H1 (cell line): ENCODE data around the gene MDFIC2. TPM values are rescaled to one million over a fixed set of nuclear protein-coding genes. Genes with fewer than 3 reads are reported as not detected.

ENCODE experiments used
- BACH1 ChIP-seq: IDR thresholded peaks from 2 replicates; pipeline ENCODE4 v1.6.1; 2012; ENCODE audit warnings: low read length, improper control_type of control experiment
- BCL11A ChIP-seq, 2 experiments: IDR thresholded peaks; one replicate each; pipeline ENCODE4 v1.6.1; 2011; ENCODE audit warnings: low read depth in 2 of 2, low read length in 2 of 2, mild to moderate bottlenecking in 2 of 2
- CHD2 ChIP-seq: IDR thresholded peaks from 2 replicates; pipeline ENCODE4 v1.6.1; 2012; ENCODE audit warnings: low read length, improper control_type of control experiment
- KDM1A ChIP-seq: fragments of 200-600, 300-600 bp; sonication (generic); IDR thresholded peaks from 2 replicates; pipeline ENCODE4 v1.7.1; 2016; ENCODE audit warnings: mild to moderate bottlenecking, low read length, borderline replicate concordance
- KDM4A ChIP-seq: IDR thresholded peaks from one replicate; pipeline ENCODE4 v1.7.1; 2012; ENCODE audit warnings: low read depth, mild to moderate bottlenecking, moderate library complexity, low read length, inconsistent platforms; ENCODE audit not compliant: severe bottlenecking
- RXRA ChIP-seq: IDR thresholded peaks from 2 replicates; pipeline ENCODE4 v1.6.1; 2011; ENCODE audit warnings: low read depth, mild to moderate bottlenecking, low read length, moderate library complexity; ENCODE audit not compliant: insufficient read depth
- polyA plus RNA-seq, 7 experiments: library from polyadenylated mRNA; depleted of rRNA in 3 of 7; stranded (reverse) in 5 of 7; unstranded in 2 of 7; fragments of >200 nt in 5 of 7; fragments of 200-250 nt in 2 of 7; gene quantifications; 1 replicate in 5 of 7; 2 replicates in 1 of 7; 4 replicates in 1 of 7; pipeline versions ENCODE4 v1.2.1 to v1.2.3, GENCODE V29; 2011 to 2013; ENCODE audit warnings: missing spikeins in 2 of 7, mixed read lengths in 2 of 7
- total RNA-seq: library from RNA; stranded (reverse); fragmentation: NEBNext Ultra II Directional; extraction: Animal tissue kit (Norgen Biotek cat#: 25700); gene quantifications from 2 replicates; pipeline ENCODE4 v1.2.1, GENCODE V29; 2021
- TF ChIP-seq, protein P1 (sequence below): fragments of 300-600 bp; sonication (generic); IDR thresholded peaks from 2 replicates; pipeline ENCODE4 v1.7.1; 2012; ENCODE audit warnings: low read length, moderate library complexity, mild to moderate bottlenecking, inconsistent platforms; ENCODE audit not compliant: insufficient replicate concordance
- TF ChIP-seq, protein P2 (sequence below), 3 experiments: IDR thresholded peaks; 1 replicate in 2 of 3; 2 replicates in 1 of 3; pipeline versions ENCODE4 v1.5.1 to v1.6.1; 2011; ENCODE audit warnings: low read length in 3 of 3, mild to moderate bottlenecking in 3 of 3, inconsistent platforms in 2 of 3, low read depth in 1 of 3, moderate library complexity in 1 of 3; ENCODE audit not compliant: insufficient read depth in 1 of 3; ENCODE audit errors: control extremely low read depth in 1 of 3
- TF ChIP-seq, protein P3 (sequence below): IDR thresholded peaks from 2 replicates; pipeline ENCODE4 v1.6.1; 2011; ENCODE audit warnings: low read depth, mild to moderate bottlenecking, low read length; ENCODE audit not compliant: insufficient read depth

Gene MDFIC2
- total and polyA plus RNA-seq, 2 of the 8 experiments (the other 6 are each of a cell fraction or from before 2014, with no cell fraction given), result not detected

DNA sequence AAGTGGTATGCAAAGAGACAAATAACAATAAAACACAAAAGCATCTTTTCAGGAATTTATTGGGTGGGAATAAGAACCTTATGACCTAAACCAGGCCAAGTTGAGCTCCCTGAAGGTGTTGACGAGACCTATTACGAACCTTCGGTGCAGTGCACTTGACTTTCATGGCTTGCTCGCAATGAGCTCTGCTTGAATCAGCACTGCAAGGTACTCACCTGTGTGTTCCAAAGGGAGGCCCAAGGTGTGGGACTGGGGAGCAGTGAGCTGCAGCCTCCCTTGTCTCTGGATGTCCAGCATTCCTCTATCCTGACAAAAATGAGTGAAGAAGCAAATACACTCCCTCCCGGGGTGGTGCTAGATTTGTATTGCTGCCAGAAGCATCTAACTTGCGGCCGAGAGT is at the start of gene MDFIC2 (continued):
- TF ChIP-seq, protein P1, sequence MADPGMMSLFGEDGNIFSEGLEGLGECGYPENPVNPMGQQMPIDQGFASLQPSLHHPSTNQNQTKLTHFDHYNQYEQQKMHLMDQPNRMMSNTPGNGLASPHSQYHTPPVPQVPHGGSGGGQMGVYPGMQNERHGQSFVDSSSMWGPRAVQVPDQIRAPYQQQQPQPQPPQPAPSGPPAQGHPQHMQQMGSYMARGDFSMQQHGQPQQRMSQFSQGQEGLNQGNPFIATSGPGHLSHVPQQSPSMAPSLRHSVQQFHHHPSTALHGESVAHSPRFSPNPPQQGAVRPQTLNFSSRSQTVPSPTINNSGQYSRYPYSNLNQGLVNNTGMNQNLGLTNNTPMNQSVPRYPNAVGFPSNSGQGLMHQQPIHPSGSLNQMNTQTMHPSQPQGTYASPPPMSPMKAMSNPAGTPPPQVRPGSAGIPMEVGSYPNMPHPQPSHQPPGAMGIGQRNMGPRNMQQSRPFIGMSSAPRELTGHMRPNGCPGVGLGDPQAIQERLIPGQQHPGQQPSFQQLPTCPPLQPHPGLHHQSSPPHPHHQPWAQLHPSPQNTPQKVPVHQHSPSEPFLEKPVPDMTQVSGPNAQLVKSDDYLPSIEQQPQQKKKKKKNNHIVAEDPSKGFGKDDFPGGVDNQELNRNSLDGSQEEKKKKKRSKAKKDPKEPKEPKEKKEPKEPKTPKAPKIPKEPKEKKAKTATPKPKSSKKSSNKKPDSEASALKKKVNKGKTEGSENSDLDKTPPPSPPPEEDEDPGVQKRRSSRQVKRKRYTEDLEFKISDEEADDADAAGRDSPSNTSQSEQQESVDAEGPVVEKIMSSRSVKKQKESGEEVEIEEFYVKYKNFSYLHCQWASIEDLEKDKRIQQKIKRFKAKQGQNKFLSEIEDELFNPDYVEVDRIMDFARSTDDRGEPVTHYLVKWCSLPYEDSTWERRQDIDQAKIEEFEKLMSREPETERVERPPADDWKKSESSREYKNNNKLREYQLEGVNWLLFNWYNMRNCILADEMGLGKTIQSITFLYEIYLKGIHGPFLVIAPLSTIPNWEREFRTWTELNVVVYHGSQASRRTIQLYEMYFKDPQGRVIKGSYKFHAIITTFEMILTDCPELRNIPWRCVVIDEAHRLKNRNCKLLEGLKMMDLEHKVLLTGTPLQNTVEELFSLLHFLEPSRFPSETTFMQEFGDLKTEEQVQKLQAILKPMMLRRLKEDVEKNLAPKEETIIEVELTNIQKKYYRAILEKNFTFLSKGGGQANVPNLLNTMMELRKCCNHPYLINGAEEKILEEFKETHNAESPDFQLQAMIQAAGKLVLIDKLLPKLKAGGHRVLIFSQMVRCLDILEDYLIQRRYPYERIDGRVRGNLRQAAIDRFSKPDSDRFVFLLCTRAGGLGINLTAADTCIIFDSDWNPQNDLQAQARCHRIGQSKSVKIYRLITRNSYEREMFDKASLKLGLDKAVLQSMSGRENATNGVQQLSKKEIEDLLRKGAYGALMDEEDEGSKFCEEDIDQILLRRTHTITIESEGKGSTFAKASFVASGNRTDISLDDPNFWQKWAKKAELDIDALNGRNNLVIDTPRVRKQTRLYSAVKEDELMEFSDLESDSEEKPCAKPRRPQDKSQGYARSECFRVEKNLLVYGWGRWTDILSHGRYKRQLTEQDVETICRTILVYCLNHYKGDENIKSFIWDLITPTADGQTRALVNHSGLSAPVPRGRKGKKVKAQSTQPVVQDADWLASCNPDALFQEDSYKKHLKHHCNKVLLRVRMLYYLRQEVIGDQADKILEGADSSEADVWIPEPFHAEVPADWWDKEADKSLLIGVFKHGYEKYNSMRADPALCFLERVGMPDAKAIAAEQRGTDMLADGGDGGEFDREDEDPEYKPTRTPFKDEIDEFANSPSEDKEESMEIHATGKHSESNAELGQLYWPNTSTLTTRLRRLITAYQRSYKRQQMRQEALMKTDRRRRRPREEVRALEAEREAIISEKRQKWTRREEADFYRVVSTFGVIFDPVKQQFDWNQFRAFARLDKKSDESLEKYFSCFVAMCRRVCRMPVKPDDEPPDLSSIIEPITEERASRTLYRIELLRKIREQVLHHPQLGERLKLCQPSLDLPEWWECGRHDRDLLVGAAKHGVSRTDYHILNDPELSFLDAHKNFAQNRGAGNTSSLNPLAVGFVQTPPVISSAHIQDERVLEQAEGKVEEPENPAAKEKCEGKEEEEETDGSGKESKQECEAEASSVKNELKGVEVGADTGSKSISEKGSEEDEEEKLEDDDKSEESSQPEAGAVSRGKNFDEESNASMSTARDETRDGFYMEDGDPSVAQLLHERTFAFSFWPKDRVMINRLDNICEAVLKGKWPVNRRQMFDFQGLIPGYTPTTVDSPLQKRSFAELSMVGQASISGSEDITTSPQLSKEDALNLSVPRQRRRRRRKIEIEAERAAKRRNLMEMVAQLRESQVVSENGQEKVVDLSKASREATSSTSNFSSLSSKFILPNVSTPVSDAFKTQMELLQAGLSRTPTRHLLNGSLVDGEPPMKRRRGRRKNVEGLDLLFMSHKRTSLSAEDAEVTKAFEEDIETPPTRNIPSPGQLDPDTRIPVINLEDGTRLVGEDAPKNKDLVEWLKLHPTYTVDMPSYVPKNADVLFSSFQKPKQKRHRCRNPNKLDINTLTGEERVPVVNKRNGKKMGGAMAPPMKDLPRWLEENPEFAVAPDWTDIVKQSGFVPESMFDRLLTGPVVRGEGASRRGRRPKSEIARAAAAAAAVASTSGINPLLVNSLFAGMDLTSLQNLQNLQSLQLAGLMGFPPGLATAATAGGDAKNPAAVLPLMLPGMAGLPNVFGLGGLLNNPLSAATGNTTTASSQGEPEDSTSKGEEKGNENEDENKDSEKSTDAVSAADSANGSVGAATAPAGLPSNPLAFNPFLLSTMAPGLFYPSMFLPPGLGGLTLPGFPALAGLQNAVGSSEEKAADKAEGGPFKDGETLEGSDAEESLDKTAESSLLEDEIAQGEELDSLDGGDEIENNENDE, result no peak
- TF ChIP-seq CHD2, result no peak
- no peak for TF ChIP-seq KDM1A
- no peak for TF ChIP-seq BACH1
- no peak for TF ChIP-seq BCL11A (IDR thresholded peaks at IDR 0.05; ENCODE audit: low read depth in 2 of 2, low read length in 2 of 2)
- TF ChIP-seq, protein P2, sequence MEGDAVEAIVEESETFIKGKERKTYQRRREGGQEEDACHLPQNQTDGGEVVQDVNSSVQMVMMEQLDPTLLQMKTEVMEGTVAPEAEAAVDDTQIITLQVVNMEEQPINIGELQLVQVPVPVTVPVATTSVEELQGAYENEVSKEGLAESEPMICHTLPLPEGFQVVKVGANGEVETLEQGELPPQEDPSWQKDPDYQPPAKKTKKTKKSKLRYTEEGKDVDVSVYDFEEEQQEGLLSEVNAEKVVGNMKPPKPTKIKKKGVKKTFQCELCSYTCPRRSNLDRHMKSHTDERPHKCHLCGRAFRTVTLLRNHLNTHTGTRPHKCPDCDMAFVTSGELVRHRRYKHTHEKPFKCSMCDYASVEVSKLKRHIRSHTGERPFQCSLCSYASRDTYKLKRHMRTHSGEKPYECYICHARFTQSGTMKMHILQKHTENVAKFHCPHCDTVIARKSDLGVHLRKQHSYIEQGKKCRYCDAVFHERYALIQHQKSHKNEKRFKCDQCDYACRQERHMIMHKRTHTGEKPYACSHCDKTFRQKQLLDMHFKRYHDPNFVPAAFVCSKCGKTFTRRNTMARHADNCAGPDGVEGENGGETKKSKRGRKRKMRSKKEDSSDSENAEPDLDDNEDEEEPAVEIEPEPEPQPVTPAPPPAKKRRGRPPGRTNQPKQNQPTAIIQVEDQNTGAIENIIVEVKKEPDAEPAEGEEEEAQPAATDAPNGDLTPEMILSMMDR (IDR thresholded peaks at IDR 0.05; ENCODE audit: control extremely low read depth in 1 of 3, insufficient read depth in 1 of 3, low read depth in 1 of 3, low read length in 3 of 3), result no peak
- TF ChIP-seq RXRA, result no peak
- TF ChIP-seq, protein P3, sequence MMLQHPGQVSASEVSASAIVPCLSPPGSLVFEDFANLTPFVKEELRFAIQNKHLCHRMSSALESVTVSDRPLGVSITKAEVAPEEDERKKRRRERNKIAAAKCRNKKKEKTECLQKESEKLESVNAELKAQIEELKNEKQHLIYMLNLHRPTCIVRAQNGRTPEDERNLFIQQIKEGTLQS, result no peak
- TF ChIP-seq KDM4A, result no peak
